Natural killer cell (primary cell): ENCODE measurements around the gene TDO2. TPM values are rescaled to one million over a fixed set of nuclear protein-coding genes. Genes with fewer than 3 reads are reported as not detected.
"Not testable (repeated sequence)": the region's sequence is repeated elsewhere in the genome, so short reads cannot be mapped to it uniquely, and the experiment has no call there.

Experiments used
- ATAC-seq, 3 donors: fragments of 150-1000 bp in 2 of 3; fragments of 200-7000 bp in 1 of 3; cut with Tn5 transposase; 1 replicate in 1 of 3; 2 replicates in 2 of 3; pipeline ENCODE4 v1.10.0; 2021; ENCODE audit warnings: mild to moderate bottlenecking in 2 of 3, moderate library complexity in 2 of 3
- DNase-seq, 2 donors: peaks; one replicate each; pipeline versions ENCODE4 v3.0.0 to v3.0.0-alpha.2; 2013 to 2021; ENCODE audit warnings: mixed read lengths in 1 of 2
- H3K27ac ChIP-seq: one replicate; pipeline ENCODE4 v1.5.1; 2013; ENCODE audit warnings: mild to moderate bottlenecking, low read length
- H3K27me3 ChIP-seq: one replicate; pipeline ENCODE4 v1.6.1; 2013; ENCODE audit warnings: low read length; ENCODE audit not compliant: control insufficient read depth, insufficient read depth
- H3K36me3 ChIP-seq: one replicate; pipeline ENCODE4 v1.6.1; 2013; ENCODE audit warnings: low read length; ENCODE audit not compliant: control insufficient read depth, insufficient read depth
- H3K4me1 ChIP-seq: one replicate; pipeline ENCODE4 v1.6.1; 2013; ENCODE audit warnings: low read length; ENCODE audit not compliant: control insufficient read depth, insufficient read depth
- H3K4me3 ChIP-seq: one replicate; pipeline ENCODE4 v1.5.1; 2013; ENCODE audit warnings: low read length
- H3K9me3 ChIP-seq: one replicate; pipeline ENCODE4 v1.6.1; 2013; ENCODE audit warnings: low read length; ENCODE audit not compliant: control insufficient read depth, insufficient read depth
- H3K27ac Mint-ChIP-seq, 2 donors: one replicate each; pipeline ENCODE4 v1.8.0; 2022; ENCODE audit warnings: mild to moderate bottlenecking in 2 of 2, mixed read lengths in 2 of 2, moderate library complexity in 1 of 2
- H3K27me3 Mint-ChIP-seq, 2 donors: one replicate each; pipeline ENCODE4 v1.8.0; 2022; ENCODE audit warnings: low read depth in 2 of 2, mixed read lengths in 2 of 2
- H3K36me3 Mint-ChIP-seq: one replicate; pipeline ENCODE4 v1.8.0; 2022; ENCODE audit warnings: mixed read lengths
- H3K4me1 Mint-ChIP-seq, 2 donors: one replicate each; pipeline ENCODE4 v1.8.0; 2022; ENCODE audit warnings: mixed read lengths in 2 of 2
- H3K4me3 Mint-ChIP-seq: one replicate; pipeline ENCODE4 v1.8.0; 2022; ENCODE audit warnings: mild to moderate bottlenecking, moderate library complexity, mixed read lengths
- H3K9me3 Mint-ChIP-seq, 2 donors: one replicate each; pipeline ENCODE4 v1.8.0; 2022; ENCODE audit warnings: mixed read lengths in 2 of 2
- WGBS: methylation state at CpG from one replicate; pipeline ENCODE4 v1.1.7; 2013; ENCODE audit warnings: missing lambda C conversion rate; ENCODE audit not compliant: insufficient coverage; 5-methylcytosine and 5-hydroxymethylcytosine counted together
- intact Hi-C: fragments of 100-400 bp; cut with micrococcal nuclease; formaldehyde crosslinking; loops from one replicate; pipeline ENCODE4 v1.14.2; 2022
- total RNA-seq, 4 donors: library from RNA; stranded (reverse); fragments of 120-200 nt in 1 of 4; gene quantifications; one replicate each; pipeline versions ENCODE4 v1.2.3 to v1.2.4, GENCODE V29; 2013 to 2022
- TF ChIP-seq, protein P1 (sequence below): fragments of 200-600 bp; IDR thresholded peaks from one replicate; pipeline ENCODE4 v1.8.0; 2022; ENCODE audit warnings: antibody characterized with exemption

Gene TDO2
- total RNA-seq, 3 donors from 2014 or later (not counting 1 experiment from before 2014, with no cell fraction given): not detected

DNA sequence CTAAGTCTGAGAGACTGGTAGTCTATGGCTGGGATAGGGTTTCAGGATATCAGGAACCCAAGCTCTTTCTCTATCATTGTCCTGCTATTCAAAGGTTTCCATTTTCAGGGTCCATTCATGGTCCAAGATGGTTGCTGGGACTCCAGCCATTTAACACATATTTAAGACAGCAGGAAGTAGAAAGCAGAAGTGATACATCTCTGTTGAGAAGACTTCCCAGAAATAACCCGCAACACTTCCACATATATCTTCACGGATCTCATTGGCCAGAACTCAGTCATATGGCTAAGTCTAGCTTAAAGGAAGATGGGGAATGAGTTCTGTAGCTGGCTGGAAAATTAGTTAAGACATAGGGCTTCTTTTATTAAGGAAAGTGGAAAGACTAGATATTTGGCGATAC lies 26.3 kb downstream of the TDO2 start:
- WGBS: no CpG with 5 or more reads among the region's 3 CpGs
- no peaks in the 10 kb centered on the region for H3K9me3 ChIP-seq
- no peak overlapping the region for H3K27ac ChIP-seq
- peaks cover 2% of the 10 kb centered on the region for H3K36me3 ChIP-seq
- Mint-ChIP-seq H3K9me3 (no peaks in the 10 kb centered on the region), H3K4me1 (no peaks in the 10 kb centered on the region), H3K36me3 (peaks cover 12% of the 10 kb centered on the region), H3K4me3 (no peak overlapping the region), H3K27ac (no peak overlapping the region), H3K27me3 (no peaks in the 10 kb centered on the region)
- H3K27me3 ChIP-seq: no peaks in the 10 kb centered on the region
- ATAC-seq (no peak), DNase-seq (no peak)
- intact Hi-C loops: no loop called here
- TF ChIP-seq, protein P1, sequence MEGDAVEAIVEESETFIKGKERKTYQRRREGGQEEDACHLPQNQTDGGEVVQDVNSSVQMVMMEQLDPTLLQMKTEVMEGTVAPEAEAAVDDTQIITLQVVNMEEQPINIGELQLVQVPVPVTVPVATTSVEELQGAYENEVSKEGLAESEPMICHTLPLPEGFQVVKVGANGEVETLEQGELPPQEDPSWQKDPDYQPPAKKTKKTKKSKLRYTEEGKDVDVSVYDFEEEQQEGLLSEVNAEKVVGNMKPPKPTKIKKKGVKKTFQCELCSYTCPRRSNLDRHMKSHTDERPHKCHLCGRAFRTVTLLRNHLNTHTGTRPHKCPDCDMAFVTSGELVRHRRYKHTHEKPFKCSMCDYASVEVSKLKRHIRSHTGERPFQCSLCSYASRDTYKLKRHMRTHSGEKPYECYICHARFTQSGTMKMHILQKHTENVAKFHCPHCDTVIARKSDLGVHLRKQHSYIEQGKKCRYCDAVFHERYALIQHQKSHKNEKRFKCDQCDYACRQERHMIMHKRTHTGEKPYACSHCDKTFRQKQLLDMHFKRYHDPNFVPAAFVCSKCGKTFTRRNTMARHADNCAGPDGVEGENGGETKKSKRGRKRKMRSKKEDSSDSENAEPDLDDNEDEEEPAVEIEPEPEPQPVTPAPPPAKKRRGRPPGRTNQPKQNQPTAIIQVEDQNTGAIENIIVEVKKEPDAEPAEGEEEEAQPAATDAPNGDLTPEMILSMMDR: no peak
- H3K4me1 ChIP-seq: no peaks in the 10 kb centered on the region
- no peak overlapping the region for H3K4me3 ChIP-seq

GRCh38 chr4:155930330-155930729 lies 26.8 kb downstream of the TDO2 start:
- H3K4me3 Mint-ChIP-seq: no peak overlapping the region

DNA sequence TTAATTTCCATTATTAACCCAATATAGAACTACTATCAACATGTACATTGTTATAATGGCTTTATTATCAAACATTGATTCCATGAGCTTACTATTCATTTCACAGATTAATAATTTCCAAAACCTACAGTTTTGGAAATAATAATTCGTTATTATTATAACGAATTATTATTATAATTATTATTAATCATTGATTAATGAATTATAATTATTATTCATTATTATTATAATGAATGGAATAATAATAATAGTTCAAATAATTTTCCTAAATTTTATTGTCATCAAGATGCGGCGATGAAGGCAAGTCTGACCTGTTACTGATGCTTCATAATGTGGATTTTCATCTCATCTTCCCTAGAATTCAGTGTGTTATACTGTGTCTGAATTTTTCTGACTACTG lies 28.1 kb downstream of the TDO2 start:
- H3K4me3 Mint-ChIP-seq: no peak overlapping the region
- ATAC-seq (no peak), DNase-seq (no peak)
- Histone ChIP-seq H3K36me3 (no peaks in the 10 kb centered on the region), H3K4me3 (no peak overlapping the region), H3K4me1 (no peaks in the 10 kb centered on the region), H3K27ac (no peak overlapping the region), H3K27me3 (no peaks in the 10 kb centered on the region), H3K9me3 (no peaks in the 10 kb centered on the region)
- no peaks in the 10 kb centered on the region for H3K27me3 Mint-ChIP-seq
- peaks cover 12% of the 10 kb centered on the region for H3K36me3 Mint-ChIP-seq
- H3K9me3 Mint-ChIP-seq: no peaks in the 10 kb centered on the region
- no peak overlapping the region for H3K27ac Mint-ChIP-seq
- intact Hi-C loops: no loop called here
- WGBS: no CpG with 5 or more reads among the region's 4 CpGs
- no peaks in the 10 kb centered on the region for H3K4me1 Mint-ChIP-seq
- TF ChIP-seq, protein P1: no peak

More at GRCh38 chr4:155930330-155930729, 26.8 kb downstream of the TDO2 start:
- Histone ChIP-seq H3K9me3 (no peaks in the 10 kb centered on the region), H3K27me3 (no peaks in the 10 kb centered on the region), H3K36me3 (peaks cover 2% of the 10 kb centered on the region), H3K27ac (no peak overlapping the region), H3K4me1 (no peaks in the 10 kb centered on the region), H3K4me3 (no peak overlapping the region)
- H3K36me3 Mint-ChIP-seq: peaks cover 12% of the 10 kb centered on the region
- H3K27me3 Mint-ChIP-seq: no peaks in the 10 kb centered on the region
- no peaks in the 10 kb centered on the region for H3K9me3 Mint-ChIP-seq
- ATAC-seq (no peak), DNase-seq (no peak)
- H3K4me1 Mint-ChIP-seq: no peaks in the 10 kb centered on the region
- intact Hi-C loops: no loop called here
- H3K27ac Mint-ChIP-seq: no peak overlapping the region
- TF ChIP-seq, protein P1: no peak
- WGBS: no CpG with 5 or more reads among the region's 2 CpGs

GRCh38 chr4:155934634-155935033 lies 31.1 kb downstream of the TDO2 start:
- H3K27me3 Mint-ChIP-seq, H3K4me3 Mint-ChIP-seq, H3K36me3 Mint-ChIP-seq, H3K9me3 Mint-ChIP-seq, H3K4me1 Mint-ChIP-seq, H3K27ac ChIP-seq, H3K36me3 ChIP-seq, H3K4me1 ChIP-seq, ATAC-seq, H3K27ac Mint-ChIP-seq, H3K4me3 ChIP-seq, DNase-seq, intact Hi-C loops, H3K9me3 ChIP-seq, H3K27me3 ChIP-seq: not testable (repeated sequence)
- 95% methylated on average over 4 of the region's 4 CpGs for WGBS
